ENCODE measurements around the gene ZNF592. TPM values are rescaled to one million over a fixed set of nuclear protein-coding genes. Genes with fewer than 3 reads are reported as not detected.

The ZNF592 gene
- total RNA-seq, 1 donor from 2014 or later = 29.1 TPM

GRCh38 chr15:84822653-84823281 lies 74.4 kb downstream of the ZNF592 start:
- Mint-ChIP-seq H3K9me3 (ENCODE audit: unreplicated experiment) (no peaks in the 10 kb centered on the region), H3K27ac (ENCODE audit: unreplicated experiment) (peak overlapping the region; percentile 52), H3K4me3 (ENCODE audit: unreplicated experiment) (peak overlapping the region; percentile 74), H3K4me1 (ENCODE audit: unreplicated experiment) (peaks cover 58% of the 10 kb centered on the region), H3K27me3 (ENCODE audit: unreplicated experiment) (peaks cover 19% of the 10 kb centered on the region), H3K36me3 (ENCODE audit: low read depth, unreplicated experiment) (peaks cover 12% of the 10 kb centered on the region)
- TF ChIP-seq CTCF (IDR thresholded peaks at IDR 0.05; ENCODE audit: unreplicated experiment) = no peak
- no peak for DNase-seq (ENCODE audit: low spot score)

GRCh38 chr15:84823282-84823878 lies 75.0 kb downstream of the ZNF592 start:
- DNase-seq (ENCODE audit: low spot score) = no peak
- H3K4me1 Mint-ChIP-seq (ENCODE audit: unreplicated experiment) = peaks cover 56% of the 10 kb centered on the region
- no peak for TF ChIP-seq CTCF (IDR thresholded peaks at IDR 0.05; ENCODE audit: unreplicated experiment)
- H3K27ac Mint-ChIP-seq (ENCODE audit: unreplicated experiment) = peak overlapping the region; percentile 52
- no peaks in the 10 kb centered on the region for H3K9me3 Mint-ChIP-seq (ENCODE audit: unreplicated experiment)
- H3K4me3 Mint-ChIP-seq (ENCODE audit: unreplicated experiment) = no peak overlapping the region
- H3K36me3 Mint-ChIP-seq (ENCODE audit: low read depth, unreplicated experiment) = peaks cover 17% of the 10 kb centered on the region
- peaks cover 14% of the 10 kb centered on the region for H3K27me3 Mint-ChIP-seq (ENCODE audit: unreplicated experiment)

- H3K9me3 Mint-ChIP-seq (ENCODE audit: unreplicated experiment) = no peaks in the 10 kb centered on the region
- peaks cover 17% of the 10 kb centered on the region for H3K36me3 Mint-ChIP-seq (ENCODE audit: low read depth, unreplicated experiment)
- H3K27me3 Mint-ChIP-seq (ENCODE audit: unreplicated experiment) = peaks cover 14% of the 10 kb centered on the region
- no peak for DNase-seq (ENCODE audit: low spot score)
- no peak overlapping the region for H3K4me3 Mint-ChIP-seq (ENCODE audit: unreplicated experiment)
- peaks cover 48% of the 10 kb centered on the region for H3K4me1 Mint-ChIP-seq (ENCODE audit: unreplicated experiment)
- peak overlapping the region; percentile 67 for H3K27ac Mint-ChIP-seq (ENCODE audit: unreplicated experiment)
- no peak for TF ChIP-seq CTCF (IDR thresholded peaks at IDR 0.05; ENCODE audit: unreplicated experiment)
Measured at GRCh38 chr15:84824260-84825007, 76.0 kb downstream of the ZNF592 start.

GRCh38 chr15:84826369-84826823 lies 78.0 kb downstream of the ZNF592 start:
- DNase-seq (ENCODE audit: low spot score) = peak; percentile 46
- Mint-ChIP-seq H3K36me3 (ENCODE audit: low read depth, unreplicated experiment) (peaks cover 17% of the 10 kb centered on the region), H3K4me1 (ENCODE audit: unreplicated experiment) (peaks cover 46% of the 10 kb centered on the region), H3K27me3 (ENCODE audit: unreplicated experiment) (peaks cover 10% of the 10 kb centered on the region), H3K9me3 (ENCODE audit: unreplicated experiment) (no peaks in the 10 kb centered on the region), H3K27ac (ENCODE audit: unreplicated experiment) (no peak overlapping the region), H3K4me3 (ENCODE audit: unreplicated experiment) (no peak overlapping the region)
- peak; percentile 48 for TF ChIP-seq CTCF (IDR thresholded peaks at IDR 0.05; ENCODE audit: unreplicated experiment)

All from endothelial cell (in vitro differentiated cells).